Kidney (tissue), 14 donors: Measurements from ENCODE around the gene CUBN. TPM values are rescaled to one million over a fixed set of nuclear protein-coding genes. Genes with fewer than 3 reads are reported as not detected.
"Not testable (repeated sequence)": the region's sequence is repeated elsewhere in the genome, so short reads cannot be mapped to it uniquely, and the experiment has no call there.

Source experiments
- DNase-seq, 5 donors: peaks; one replicate each; pipeline ENCODE4 v3.0.0-alpha.2; 2013 to 2020
- FAIRE-seq: peaks from 2 replicates; lab custom pipeline; 2012; peaks lifted over from hg19 to GRCh38; lab: Jason Lieb, UNC
- H3K27ac ChIP-seq, 2 donors: one replicate each; pipeline ENCODE4 v1.7.0; 2013; ENCODE audit warnings: low read depth in 2 of 2, low read length in 2 of 2, inconsistent platforms in 1 of 2
- H3K27me3 ChIP-seq: one replicate; pipeline ENCODE4 v1.7.1; 2013; ENCODE audit warnings: low read length, inconsistent platforms; ENCODE audit not compliant: control insufficient read depth, insufficient read depth
- H3K36me3 ChIP-seq, 3 donors: one replicate each; pipeline versions ENCODE4 v1.7.0 to v1.7.1; 2013; ENCODE audit warnings: low read length in 3 of 3, control low read depth in 1 of 3, inconsistent platforms in 1 of 3; ENCODE audit not compliant: insufficient read depth in 3 of 3, control insufficient read depth in 2 of 3
- H3K4me1 ChIP-seq, 3 donors: one replicate each; pipeline versions ENCODE4 v1.7.0 to v1.7.1; 2013; ENCODE audit warnings: low read length in 3 of 3, inconsistent platforms in 1 of 3, low read depth in 1 of 3; ENCODE audit not compliant: control insufficient read depth in 2 of 3, insufficient read depth in 2 of 3
- H3K4me3 ChIP-seq, 3 donors: one replicate each; pipeline versions ENCODE4 v1.7.0 to v1.8.1; 2013; ENCODE audit warnings: low read length in 3 of 3, control low read depth in 1 of 3, inconsistent platforms in 1 of 3
- H3K9ac ChIP-seq, 3 donors: one replicate each; pipeline versions ENCODE4 v1.7.0 to v1.7.1; 2013; ENCODE audit warnings: low read length in 3 of 3, control low read depth in 1 of 3, inconsistent platforms in 1 of 3
- H3K9me3 ChIP-seq, 3 donors: one replicate each; pipeline versions ENCODE4 v1.7.0 to v1.7.1; 2013; ENCODE audit warnings: low read length in 3 of 3, control low read depth in 1 of 3, inconsistent platforms in 1 of 3; ENCODE audit not compliant: control insufficient read depth in 2 of 3, insufficient read depth in 1 of 3
- CTCF ChIP-seq: IDR thresholded peaks from 3 replicates; pipeline ENCODE4 v1.5.1; 2012; ENCODE audit warnings: mild to moderate bottlenecking, moderate library complexity, borderline replicate concordance; ENCODE audit not compliant: insufficient read depth; ENCODE audit errors: extremely low read depth
- intact Hi-C: fragments of 100-400 bp; cut with DNase I; formaldehyde crosslinking; loops from one replicate; pipeline ENCODE4 v1.11.1; 2022
- polyA plus RNA-seq: library from polyadenylated mRNA; stranded (reverse); fragments of 350-450 nt; fragmentation: Illumina TruSeq; extraction: RNeasy Lipid Tissue Mini Kit (QIAGEN cat#74804); gene quantifications from one replicate; pipeline ENCODE4 v1.2.3, GENCODE V29; 2014; ENCODE audit warnings: low read depth, low replicate concordance; ENCODE audit not compliant: insufficient read depth
- total RNA-seq: library from RNA; stranded (reverse); fragmentation: NEBNext Ultra II Directional; extraction: Animal tissue kit (Norgen Biotek cat#: 25700); gene quantifications from one replicate; pipeline ENCODE4 v1.2.1, GENCODE V29; 2021
- donor health status: control.
- donor health status: control.
- donor health status: control.
- donor health status: control.
- donor health status: control.
- donor health status: DM: yes; HTN: yes; CAD: no.
- donor health status: Normal renal cell carcinoma (clear cell type).

Gene CUBN
- total and polyA plus RNA-seq, 2 donors from 2014 or later = 14.8 to 31.6 TPM

- no peak for TF ChIP-seq CTCF
- H3K27me3 ChIP-seq = no peaks in the 10 kb centered on the region
- no peaks in the 10 kb centered on the region for H3K9me3 ChIP-seq
- H3K4me3 ChIP-seq = no peak overlapping the region
- intact Hi-C loops = no loop called here
- H3K36me3 ChIP-seq = peaks cover 0 to 28% (median 6%) of the 10 kb centered on the region in 3 donors
- FAIRE-seq = no peak
- no peak overlapping the region for H3K27ac ChIP-seq
- no peak for DNase-seq
- no peak overlapping the region for H3K9ac ChIP-seq
- peaks cover 0 to 3% (median 0%) of the 10 kb centered on the region in 3 donors for H3K4me1 ChIP-seq
These were observed 107.2 kb downstream of the CUBN start for GRCh38 chr10:17022466-17022825.

GRCh38 chr10:17021656-17022465, 107.8 kb downstream of the CUBN start:
- FAIRE-seq (no peak), DNase-seq (no peak)
- intact Hi-C loops = no loop called here
- Histone ChIP-seq H3K4me3 (no peak overlapping the region), H3K9ac (no peak overlapping the region), H3K36me3 (peaks cover 0 to 28% (median 6%) of the 10 kb centered on the region in 3 donors), H3K27ac (no peak overlapping the region), H3K4me1 (peaks cover 0 to 3% (median 0%) of the 10 kb centered on the region in 3 donors), H3K9me3 (no peaks in the 10 kb centered on the region), H3K27me3 (no peaks in the 10 kb centered on the region)
- TF ChIP-seq CTCF = no peak

- Histone ChIP-seq H3K27me3 (no peaks in the 10 kb centered on the region), H3K36me3 (peaks cover 0 to 21% (median 0%) of the 10 kb centered on the region in 3 donors), H3K27ac (no peak overlapping the region), H3K4me3 (no peak overlapping the region), H3K9me3 (no peaks in the 10 kb centered on the region), H3K4me1 (no peaks in the 10 kb centered on the region), H3K9ac (no peak overlapping the region)
- intact Hi-C loops = no loop called here
- DNase-seq (no peak), FAIRE-seq (no peak)
- no peak for TF ChIP-seq CTCF
These were observed 109.9 kb downstream of the CUBN start for GRCh38 chr10:17019696-17020095.

- H3K9me3 ChIP-seq, H3K4me3 ChIP-seq, FAIRE-seq, H3K4me1 ChIP-seq, H3K27me3 ChIP-seq, intact Hi-C loops, H3K9ac ChIP-seq, H3K36me3 ChIP-seq, DNase-seq, H3K27ac ChIP-seq: not testable (repeated sequence)
These were observed 116.3 kb downstream of the CUBN start for GRCh38 chr10:17013131-17013983.

GRCh38 chr10:17012731-17013130, 116.9 kb downstream of the CUBN start:
- FAIRE-seq, H3K27ac ChIP-seq, H3K4me3 ChIP-seq, DNase-seq, intact Hi-C loops, H3K36me3 ChIP-seq, H3K27me3 ChIP-seq, H3K4me1 ChIP-seq, H3K9me3 ChIP-seq, H3K9ac ChIP-seq: not testable (repeated sequence)
